Stimulated activated CD4-positive, alpha-beta T cell treated with anti-CD3 and anti-CD28 coated beads, Interleukin-15, amount 100 ng/mL, for 24 hours (primary cell): ENCODE results near the gene PDCD6IP.
"Not testable (repeated sequence)": the region's sequence is repeated elsewhere in the genome, so short reads cannot be mapped to it uniquely, and the experiment has no call there.

Experiments used
- DNase-seq: peaks from one replicate; pipeline ENCODE4 v3.0.0-alpha.2; 2020

The PDCD6IP gene

GRCh38 chr3:33850599-33850998 lies 52.2 kb downstream of the PDCD6IP start:
- not testable (repeated sequence) for DNase-seq

- not testable (repeated sequence) for DNase-seq
These were observed 57.0 kb downstream of the PDCD6IP start for GRCh38 chr3:33855407-33855806.

GRCh38 chr3:33855884-33856546 lies 57.6 kb downstream of the PDCD6IP start:
- DNase-seq: no peak

GRCh38 chr3:33857701-33858100 lies 59.3 kb downstream of the PDCD6IP start:
- DNase-seq: not testable (repeated sequence)

GRCh38 chr3:33858131-33858530 lies 59.7 kb downstream of the PDCD6IP start:
- DNase-seq: no peak

GRCh38 chr3:33860373-33861050 lies 62.1 kb downstream of the PDCD6IP start:
- no peak for DNase-seq

GRCh38 chr3:33865133-33865532 lies 66.7 kb downstream of the PDCD6IP start:
- no peak for DNase-seq

DNA sequence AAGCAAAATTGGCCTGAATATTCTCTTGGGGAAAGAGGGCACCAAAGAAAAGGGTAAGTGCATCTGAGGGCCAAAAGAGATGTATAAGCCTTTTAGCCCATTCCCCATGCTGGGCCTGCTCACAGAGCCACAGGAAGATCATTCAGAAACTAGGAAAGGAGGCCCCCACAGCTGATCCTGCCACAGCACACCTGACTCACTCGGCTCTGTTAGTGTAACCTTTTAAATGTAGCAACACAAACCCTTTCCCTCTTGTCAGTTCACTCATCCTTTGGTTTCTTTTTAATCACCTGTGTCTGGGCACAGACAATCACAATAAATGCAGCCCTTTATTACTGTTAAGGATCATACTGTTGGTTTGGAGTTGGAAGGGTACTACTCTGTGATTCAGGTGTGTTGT lies 69.9 kb downstream of the PDCD6IP start:
- no peak for DNase-seq

- no peak for DNase-seq
These were observed 71.5 kb downstream of the PDCD6IP start for GRCh38 chr3:33869977-33870376.

DNA sequence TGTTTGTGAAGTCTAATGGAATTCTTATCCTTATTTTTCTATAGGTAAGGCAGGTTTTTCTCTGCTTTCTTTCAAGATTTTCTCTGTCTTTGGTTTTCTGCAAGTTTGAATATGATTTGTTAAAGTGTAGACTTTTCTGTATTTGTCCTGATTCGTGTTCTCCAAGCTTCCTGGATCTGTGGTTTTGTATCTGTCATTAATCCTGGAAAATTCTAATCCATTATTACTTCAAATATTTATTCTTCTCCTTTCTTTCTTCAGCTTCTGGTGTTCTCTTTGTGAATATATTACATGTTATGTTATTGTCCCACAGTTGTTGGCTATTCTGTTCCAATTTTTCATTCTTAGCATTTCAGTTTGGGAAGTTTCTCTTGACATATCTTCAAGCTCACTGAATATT lies 76.4 kb downstream of the PDCD6IP start:
- no peak for DNase-seq

DNA sequence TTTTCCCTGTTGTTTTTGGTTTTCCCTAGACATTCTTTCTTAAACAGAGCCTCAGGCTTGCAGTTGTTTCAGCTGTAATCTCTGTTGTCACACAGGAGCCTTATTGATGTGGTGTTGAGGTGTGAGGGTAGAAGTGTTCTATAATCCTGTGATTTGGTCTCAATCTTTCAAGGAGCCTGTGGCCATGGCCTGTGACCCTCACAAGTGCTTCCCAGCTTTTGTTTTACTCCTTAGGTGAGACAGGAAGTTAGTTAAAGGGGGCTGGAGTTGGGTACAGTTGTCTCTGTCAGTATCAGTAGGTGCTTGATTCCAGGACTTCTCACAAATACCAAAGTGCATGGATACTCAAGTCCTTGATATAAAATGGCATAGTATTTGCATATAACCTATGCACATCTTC lies 77.2 kb downstream of the PDCD6IP start:
- DNase-seq: no peak

GRCh38 chr3:33877187-33877586 lies 78.8 kb downstream of the PDCD6IP start:
- no peak for DNase-seq

DNA sequence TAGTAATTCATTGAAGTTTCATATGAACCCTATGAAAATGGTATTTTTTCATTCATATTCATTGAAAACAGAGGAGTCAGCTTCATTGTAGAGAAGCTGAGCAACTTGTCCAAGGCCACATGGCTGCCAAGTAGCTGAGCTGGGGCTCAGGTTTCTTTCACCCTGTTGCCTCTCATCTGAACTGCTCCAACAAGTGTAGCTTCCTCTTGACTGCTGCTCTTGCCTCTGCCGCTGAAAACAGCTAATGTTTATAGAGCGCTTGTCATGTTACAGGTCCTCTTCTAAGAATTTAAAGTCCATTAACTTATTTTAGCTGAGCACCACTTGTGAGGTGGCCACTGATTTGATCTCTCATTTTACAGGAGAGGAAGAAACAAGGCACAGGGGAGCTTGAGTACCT lies 81.1 kb downstream of the PDCD6IP start:
- DNase-seq: no peak

- no peak for DNase-seq
These were observed 83.0 kb downstream of the PDCD6IP start for GRCh38 chr3:33881156-33882064.

DNA sequence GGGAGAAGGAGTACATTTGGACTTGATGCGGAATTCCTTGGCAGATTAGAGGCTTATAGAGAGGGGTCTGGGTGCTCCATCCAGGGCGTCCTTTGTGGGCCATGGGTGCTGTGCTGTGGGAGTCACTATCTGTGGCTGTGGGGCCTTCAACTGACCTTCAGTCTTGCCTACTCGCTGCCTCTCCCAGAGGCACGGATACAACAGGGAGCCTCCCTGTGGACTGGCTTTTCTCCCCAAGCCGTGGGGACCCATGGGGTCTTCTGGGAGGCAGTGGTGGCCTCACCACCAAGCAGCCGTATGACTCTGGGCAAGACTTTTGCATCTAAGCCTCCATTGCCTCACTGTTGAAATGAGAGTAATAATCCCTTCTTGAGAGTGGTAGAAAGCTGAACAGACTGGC lies 83.9 kb downstream of the PDCD6IP start:
- no peak for DNase-seq

- DNase-seq: no peak
These were observed 85.1 kb downstream of the PDCD6IP start for GRCh38 chr3:33883538-33883950.

DNA sequence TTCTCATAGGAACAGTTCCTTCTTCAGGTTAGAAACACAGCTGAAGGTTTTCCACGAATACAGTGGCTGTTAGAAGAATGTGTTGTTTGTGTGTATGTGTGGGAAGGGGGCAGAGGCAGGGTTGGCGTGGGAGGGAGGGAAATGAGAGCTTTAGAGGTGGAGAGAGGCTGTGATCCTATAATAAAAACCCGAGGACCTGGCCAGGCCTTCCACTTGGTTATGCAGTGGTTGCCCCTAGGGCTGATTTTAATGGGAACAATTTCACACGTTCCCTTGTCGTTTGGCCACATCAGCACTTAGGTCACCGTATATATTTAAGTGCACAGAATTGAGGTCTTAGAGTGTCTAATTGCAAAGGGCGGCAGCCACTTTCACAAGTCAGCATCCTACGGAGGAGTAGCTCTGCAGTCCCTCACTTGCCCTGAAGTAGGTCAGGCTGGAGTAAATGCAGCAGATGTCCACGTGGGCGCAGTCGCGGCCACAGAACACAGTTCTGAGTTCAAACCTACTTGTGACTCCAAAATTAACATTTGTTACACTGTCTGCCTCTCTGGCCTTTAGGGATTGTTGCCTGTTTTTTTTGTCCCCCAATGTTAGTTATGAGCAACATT lies 85.6 kb downstream of the PDCD6IP start:
- no peak for DNase-seq

DNA sequence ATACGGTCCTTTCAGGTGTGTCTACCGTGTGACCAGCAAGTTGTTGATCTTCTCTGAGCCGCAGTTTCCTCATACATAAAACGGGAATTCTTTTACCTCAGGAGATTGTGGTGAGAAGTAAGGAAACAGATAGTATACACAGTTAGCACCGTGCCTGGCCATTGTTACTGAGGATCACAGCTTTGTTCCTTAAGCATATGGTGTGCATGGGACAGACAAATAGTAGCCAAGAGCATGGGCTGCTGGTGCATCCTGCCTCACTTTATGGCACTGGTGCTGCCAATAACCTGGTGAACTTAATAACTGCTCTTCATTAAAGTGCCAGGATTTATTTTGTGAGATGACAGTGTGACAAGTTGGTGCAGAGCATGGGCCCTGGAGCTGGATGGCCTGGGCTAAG lies 86.3 kb downstream of the PDCD6IP start:
- DNase-seq: no peak

- no peak for DNase-seq
These were observed 87.1 kb downstream of the PDCD6IP start for GRCh38 chr3:33885496-33885895.

- no peak for DNase-seq
These were observed 87.6 kb downstream of the PDCD6IP start for GRCh38 chr3:33886015-33886414.

DNA sequence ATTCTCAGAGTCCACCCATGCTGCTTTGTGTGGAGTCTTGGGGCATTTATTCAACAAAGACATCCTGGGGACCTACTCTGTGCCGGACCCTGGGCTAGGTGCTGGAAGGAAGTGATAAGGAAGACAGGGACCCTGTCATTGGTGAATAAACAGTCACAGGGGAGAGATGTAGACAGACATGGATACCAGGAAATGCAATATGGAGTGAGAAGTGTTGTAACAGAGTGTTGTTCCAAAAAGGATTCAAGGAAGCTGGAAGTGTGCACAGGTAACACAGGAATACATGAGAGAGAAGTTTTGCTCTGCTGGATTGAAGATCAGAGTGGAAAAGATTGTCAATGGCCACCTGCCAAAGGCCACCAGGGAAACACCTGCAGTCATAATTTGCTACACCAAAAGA lies 89.0 kb downstream of the PDCD6IP start:
- DNase-seq: no peak

GRCh38 chr3:33889394-33890039 lies 91.1 kb downstream of the PDCD6IP start:
- no peak for DNase-seq

GRCh38 chr3:33892655-33893054 lies 94.2 kb downstream of the PDCD6IP start:
- DNase-seq: no peak
